ENCODE measurements around the gene LILRB2.

GRCh38 chr19:54329476-54330165 is 48.7 kb upstream of the LILRB2 start:
- TF ChIP-seq, protein P1, sequence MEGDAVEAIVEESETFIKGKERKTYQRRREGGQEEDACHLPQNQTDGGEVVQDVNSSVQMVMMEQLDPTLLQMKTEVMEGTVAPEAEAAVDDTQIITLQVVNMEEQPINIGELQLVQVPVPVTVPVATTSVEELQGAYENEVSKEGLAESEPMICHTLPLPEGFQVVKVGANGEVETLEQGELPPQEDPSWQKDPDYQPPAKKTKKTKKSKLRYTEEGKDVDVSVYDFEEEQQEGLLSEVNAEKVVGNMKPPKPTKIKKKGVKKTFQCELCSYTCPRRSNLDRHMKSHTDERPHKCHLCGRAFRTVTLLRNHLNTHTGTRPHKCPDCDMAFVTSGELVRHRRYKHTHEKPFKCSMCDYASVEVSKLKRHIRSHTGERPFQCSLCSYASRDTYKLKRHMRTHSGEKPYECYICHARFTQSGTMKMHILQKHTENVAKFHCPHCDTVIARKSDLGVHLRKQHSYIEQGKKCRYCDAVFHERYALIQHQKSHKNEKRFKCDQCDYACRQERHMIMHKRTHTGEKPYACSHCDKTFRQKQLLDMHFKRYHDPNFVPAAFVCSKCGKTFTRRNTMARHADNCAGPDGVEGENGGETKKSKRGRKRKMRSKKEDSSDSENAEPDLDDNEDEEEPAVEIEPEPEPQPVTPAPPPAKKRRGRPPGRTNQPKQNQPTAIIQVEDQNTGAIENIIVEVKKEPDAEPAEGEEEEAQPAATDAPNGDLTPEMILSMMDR (conservative IDR thresholded peaks at IDR 0.05; ENCODE audit: low read depth, low read length) = no peak
- no peak for TF ChIP-seq EZH2 (IDR thresholded peaks at IDR 0.05; ENCODE audit: borderline replicate concordance, low read depth, low read length, poor library complexity, severe bottlenecking)
